GM23248 (cell line): ENCODE data around the gene ITGB1BP1.

Experiments
- EZH2 ChIP-seq: fragments of 200-600 bp; sonication (generic); IDR thresholded peaks from 2 replicates; pipeline ENCODE4 v1.6.1; 2018; ENCODE audit warnings: antibody characterized with exemption, mild to moderate bottlenecking; ENCODE audit not compliant: insufficient read depth, poor library complexity, severe bottlenecking
- EZH2phosphoT487 ChIP-seq: fragments of 200-600 bp; sonication (generic); IDR thresholded peaks from 2 replicates; pipeline ENCODE4 v1.6.1; 2018; ENCODE audit warnings: antibody characterized with exemption, moderate library complexity, mild to moderate bottlenecking, low read depth; ENCODE audit not compliant: insufficient read depth

GRCh38 chr2:9439536-9439935 is 16.2 kb upstream of the ITGB1BP1 start:
- TF ChIP-seq EZH2phosphoT487 (no peak), EZH2 (no peak)
